Muscle of back (tissue), 11 donors: ENCODE results near the gene KAZN. TPM values are rescaled to one million over a fixed set of nuclear protein-coding genes. Genes with fewer than 3 reads are reported as not detected.

Experiments used
- DNase-seq, 3 donors: peaks; one replicate each; pipeline versions ENCODE4 v3.0.0 to v3.0.0-alpha.2; 2013
- polyA plus RNA-seq, 10 donors: library from polyadenylated mRNA; unstranded; fragments of 120-200 nt; gene quantifications; one replicate each; pipeline ENCODE4 v1.2.1, GENCODE V29; 2013; ENCODE audit not compliant: insufficient read length in 10 of 10

The KAZN gene
- polyA plus RNA-seq, 10 donors, result 10.8 to 16.9 (median 13.7) TPM

- DNase-seq, result no peak
Observed at GRCh38 chr1:14790982-14791381, 192.5 kb downstream of the KAZN start.

- DNase-seq, result no peak
Observed at GRCh38 chr1:14791654-14792053, 193.2 kb downstream of the KAZN start.

DNA sequence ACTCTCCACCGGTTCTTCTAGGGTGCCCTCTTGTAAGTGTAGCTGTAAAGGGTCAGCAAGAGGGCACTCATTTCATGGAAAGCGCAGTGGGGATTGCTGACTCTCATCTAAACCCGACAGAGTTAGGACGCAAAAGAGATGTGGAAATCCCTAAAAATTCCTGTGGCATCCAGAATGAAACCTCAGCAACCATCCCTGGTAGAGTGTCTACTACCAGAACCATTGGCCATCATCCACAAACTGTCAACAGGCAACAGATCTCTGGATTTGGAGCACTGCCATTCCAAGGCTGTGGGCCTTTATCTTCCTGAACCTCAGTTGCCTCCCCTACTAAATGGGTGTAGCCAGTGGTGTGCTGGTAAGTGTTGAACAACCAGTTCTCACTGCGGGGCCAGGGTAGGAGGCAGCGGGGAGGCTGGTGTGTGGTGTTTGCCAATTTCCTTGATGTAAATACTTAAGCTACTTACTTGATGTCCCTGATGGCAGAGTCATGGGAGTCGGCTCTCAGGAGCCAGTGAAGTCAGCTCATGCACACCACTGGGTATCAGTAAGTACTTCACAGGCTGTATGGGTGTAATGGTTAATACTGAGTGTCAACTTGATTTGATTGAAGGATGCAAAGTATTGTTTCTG, 195.8 kb downstream of the KAZN start:
- DNase-seq, result peak in 1 of 3 donors; percentile 35

DNA sequence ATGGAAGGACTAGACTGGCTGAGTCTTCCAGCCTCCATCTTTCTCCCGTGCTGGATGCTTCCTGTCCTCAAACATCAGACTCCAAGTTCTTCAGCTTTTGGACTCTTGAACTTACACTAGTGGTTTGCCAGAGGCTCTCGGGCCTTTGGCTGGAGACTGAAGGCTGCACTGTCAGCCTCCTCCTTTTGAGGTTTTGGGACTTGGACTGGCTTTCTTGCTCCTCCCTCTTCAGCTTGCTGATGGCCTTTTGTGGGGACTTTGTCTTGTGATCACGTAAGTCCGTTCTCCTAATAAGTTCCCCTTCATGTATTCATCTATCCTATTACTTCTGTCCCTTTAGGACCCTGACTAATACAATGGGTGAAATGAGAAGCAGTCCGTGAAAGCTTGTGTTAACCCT, 196.4 kb downstream of the KAZN start:
- peak; percentile 24 to 70 (median 38) for DNase-seq

GRCh38 chr1:14795589-14795988, 197.1 kb downstream of the KAZN start:
- no peak for DNase-seq

- DNase-seq, result no peak
Observed at GRCh38 chr1:14800014-14800413, 201.5 kb downstream of the KAZN start.

DNA sequence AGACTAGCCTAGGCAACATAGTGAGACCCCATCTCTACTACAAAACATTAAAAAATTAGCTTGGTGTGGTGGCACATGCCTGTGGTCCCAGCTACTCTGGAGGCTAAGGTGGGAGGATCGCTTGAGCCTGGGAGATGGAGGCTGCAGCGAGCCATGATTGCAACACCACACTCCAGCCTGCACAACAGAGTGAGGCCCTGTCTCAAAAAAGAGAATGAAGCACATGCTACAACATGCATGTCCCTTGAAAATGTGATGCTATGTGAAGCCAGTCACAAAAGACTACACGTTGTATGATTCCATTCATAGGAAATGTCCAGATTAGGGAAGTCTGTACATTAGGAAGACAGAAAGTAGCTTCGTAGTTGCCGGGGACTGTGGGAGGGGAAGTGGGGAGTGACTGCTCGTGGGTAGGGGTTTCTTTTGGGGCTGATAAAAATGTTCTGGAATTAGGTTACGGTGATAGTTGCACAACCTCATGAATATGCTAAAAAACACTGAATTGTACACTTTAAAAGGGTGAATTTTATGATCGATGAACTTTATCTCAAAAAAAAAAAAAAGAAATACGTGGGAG, 202.1 kb downstream of the KAZN start:
- DNase-seq, result no peak

GRCh38 chr1:14803002-14803789, 204.7 kb downstream of the KAZN start:
- DNase-seq, result no peak

GRCh38 chr1:14804626-14805025, 206.1 kb downstream of the KAZN start:
- DNase-seq, result no peak

GRCh38 chr1:14806772-14807171, 208.3 kb downstream of the KAZN start:
- DNase-seq, result no peak

DNA sequence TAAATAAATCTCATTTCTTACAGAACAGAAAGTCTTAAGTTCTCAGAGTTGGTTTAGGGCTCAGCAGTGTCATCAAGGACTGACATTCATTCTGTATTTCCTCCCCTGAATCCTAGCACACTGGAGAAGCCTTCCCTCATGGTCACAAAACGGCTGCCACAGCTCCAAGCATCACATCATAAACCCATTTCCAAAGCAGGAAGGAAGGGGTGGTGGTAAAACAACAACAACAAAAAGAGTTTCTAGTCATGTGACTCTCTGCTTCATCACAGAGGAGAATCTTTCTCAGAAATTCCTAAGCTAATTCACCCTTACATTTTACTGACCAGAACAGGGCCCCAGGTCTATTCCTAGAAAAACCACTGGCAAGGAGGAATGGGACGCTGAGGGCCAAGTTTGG, 210.3 kb downstream of the KAZN start:
- no peak for DNase-seq

DNA sequence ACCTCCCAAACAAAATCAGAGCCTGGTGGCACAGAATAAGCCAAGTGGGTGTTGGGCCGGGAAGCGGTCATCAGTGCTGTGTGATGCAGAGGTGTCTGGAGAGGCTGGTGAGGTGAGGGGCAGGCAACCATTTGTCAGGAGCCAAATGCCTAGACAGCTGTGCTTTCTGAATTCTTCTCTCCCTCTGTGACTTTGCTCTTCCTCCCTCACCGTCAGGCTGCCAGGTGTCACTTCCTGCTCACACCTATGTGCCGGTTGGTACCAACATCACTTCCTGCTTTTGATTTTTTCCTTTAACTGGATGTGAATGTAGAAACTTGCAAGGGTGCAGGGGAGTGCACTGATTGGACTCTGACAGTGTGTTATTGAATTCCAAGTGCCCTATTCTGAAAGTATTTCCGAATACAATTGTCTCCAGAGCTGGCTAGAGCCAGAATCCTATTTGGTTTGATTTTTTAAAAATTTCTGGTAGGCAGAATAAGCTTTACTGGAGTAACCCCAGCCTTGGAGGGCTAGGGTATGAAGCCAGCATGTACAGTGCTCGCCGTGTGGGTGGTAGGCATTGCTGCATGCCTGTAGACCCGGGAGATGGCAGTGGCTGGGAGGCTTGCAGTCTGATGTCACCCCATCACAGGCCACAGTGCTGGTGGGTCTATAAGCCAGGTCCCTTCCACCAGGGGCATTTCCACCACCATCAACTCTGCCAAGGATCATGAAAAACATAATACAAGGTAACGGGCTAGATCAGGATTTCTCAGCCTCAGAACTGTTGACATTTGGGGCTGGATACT, 210.9 kb downstream of the KAZN start:
- no peak for DNase-seq

DNA sequence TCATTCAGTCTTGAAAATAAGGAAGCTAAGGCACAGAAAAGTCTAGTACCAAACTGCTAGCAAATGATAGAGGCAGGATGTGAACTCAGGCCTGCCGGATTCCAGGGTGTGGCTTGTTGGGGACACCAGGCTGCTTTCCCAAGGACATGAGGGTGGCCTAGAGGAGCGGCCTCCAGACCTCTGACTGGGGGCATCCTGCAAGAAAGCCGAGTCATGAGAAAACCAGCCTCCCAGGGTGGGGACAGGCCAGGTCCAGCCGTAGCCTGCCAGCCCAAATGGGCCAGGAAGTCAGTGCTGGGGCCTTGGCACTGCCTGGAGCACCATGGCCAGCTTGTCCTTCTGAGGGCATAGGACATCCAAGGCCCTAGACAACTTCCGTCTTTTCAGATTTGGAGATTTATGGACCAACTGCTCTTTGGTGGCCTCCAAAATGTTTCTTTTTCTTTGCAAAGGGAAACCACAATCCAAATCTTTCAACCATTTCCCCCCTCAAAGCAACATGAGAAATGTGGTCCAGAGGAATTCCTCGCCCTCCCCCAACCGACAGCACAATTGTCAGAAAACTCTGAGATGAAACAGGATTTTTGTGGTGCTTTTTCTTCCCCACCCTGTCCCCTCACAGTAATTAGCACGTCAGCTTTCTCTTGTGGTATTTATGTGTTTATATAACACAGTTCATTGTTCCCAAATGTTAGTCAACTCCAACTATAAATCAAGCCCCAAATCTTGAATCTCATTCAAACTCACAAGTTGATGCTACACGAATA, 212.3 kb downstream of the KAZN start:
- DNase-seq, result peak; percentile 42 to 76 (median 53)

GRCh38 chr1:14811573-14811972, 213.1 kb downstream of the KAZN start:
- DNase-seq, result peak in 2 of 3 donors; percentile 4 to 46

DNA sequence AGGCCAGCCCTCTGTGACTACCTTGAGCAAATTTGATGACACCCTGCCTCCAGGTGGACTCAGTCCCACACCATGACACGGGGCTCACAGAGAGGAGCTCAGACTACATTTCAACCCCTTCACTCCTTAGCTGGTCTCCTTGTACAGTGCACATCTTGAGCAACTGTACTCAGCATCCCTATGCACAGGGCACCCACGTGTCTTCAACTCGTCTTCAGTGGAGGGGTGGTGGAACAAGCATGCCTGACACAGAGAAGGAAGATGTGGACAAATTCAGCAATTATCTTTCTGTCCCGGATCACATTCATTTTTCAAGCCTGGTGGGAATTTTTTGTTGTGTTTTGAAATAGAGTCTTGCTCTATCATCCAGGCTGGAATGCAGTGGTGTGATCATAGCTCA, 213.7 kb downstream of the KAZN start:
- no peak for DNase-seq

DNA sequence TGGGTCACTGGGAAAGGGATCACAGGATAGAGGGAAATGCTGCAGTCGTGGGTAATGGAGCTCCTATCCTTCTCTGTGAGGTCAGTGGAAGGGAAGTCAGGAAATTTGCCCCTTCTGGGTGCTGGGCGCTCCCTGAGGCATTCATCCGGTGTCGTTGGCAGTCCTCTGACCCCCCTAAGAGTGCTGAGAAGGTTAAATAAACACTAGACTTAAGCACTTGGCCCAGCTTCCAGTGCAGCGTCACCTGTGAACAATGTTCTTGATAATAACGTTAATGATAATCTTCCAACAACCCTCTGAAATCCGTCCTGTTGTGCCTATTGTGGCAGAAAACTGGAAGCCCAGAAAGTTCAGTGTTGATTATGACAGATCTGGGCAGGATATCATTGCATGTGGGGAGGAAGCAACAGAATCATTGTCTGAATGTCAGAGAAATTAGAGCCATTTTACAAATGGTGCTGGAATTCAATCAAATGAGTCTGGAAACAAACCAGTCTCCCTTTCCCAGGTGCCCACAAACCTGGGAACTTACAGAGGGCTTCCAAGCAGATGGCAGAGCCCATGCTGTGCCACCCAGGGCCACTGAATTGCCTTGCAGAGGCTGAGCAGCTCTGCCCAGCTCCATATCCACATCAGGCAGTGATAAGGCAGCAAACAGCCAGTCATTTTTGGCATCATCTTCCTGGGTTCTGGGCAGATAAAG, 216.8 kb downstream of the KAZN start:
- DNase-seq, result no peak

GRCh38 chr1:14817223-14818170, 219.0 kb downstream of the KAZN start:
- DNase-seq, result peak in 2 of 3 donors; percentile 14 to 33

DNA sequence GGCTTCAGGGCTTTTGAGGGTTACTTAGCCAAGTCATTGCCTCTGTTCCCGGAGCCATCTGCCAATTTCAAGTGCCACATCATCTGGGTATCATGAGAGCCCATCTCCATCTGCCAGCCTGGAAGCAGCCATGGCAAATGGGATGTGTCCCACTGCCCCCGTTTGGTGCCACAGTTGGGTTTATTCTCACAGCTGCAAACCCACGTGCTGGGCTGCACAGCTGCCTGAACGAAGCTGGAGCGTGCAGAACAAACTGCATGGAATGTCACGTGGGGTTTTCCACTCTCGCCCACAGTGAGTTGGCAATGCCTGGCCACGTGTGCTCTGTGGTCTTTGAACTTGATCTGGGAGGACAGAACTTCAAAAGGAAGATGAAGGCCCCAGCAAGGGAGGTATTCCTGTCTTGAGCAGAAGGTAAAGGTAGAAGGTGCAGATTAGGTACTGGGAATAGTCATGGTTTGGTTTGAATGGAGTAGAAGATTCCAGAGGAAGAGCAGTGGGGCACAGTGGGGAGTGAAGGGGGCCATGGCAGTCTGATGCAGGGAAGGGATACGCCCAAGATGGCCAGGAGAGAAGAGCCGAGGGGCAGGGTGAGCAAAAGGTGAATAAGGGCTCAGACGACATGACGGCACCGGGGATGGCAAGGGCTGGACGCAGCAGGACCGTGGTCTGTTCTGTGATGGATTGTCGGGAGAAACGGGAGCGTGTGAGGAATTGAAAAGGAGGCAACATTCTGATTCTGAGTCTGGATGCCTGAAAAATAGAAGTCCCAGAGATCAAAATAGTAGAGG, 222.0 kb downstream of the KAZN start:
- peak in 2 of 3 donors; percentile 36 to 59 for DNase-seq

- no peak for DNase-seq
Observed at GRCh38 chr1:14822493-14822892, 224.0 kb downstream of the KAZN start.
